OCI-LY1 (cell line): ENCODE measurements around the gene PRDX6.
A peak's percentile ranks its signal among the peaks of the same experiment; 100 is the strongest.

Source experiments
- H2AFZ ChIP-seq: fragments of 200-600 bp; sonication (generic), shearing (Covaris generic); 2 replicates; pipeline ENCODE4 v1.6.0; 2014; ENCODE audit warnings: antibody characterized with exemption, mild to moderate bottlenecking, low read length
- H3F3A ChIP-seq: fragments of 200-600 bp; sonication (generic), shearing (Covaris generic); 2 replicates; pipeline ENCODE4 v1.6.0; 2014; ENCODE audit warnings: mild to moderate bottlenecking, antibody characterized with exemption, low read length, moderate library complexity; ENCODE audit not compliant: insufficient read depth
- H3K27ac ChIP-seq: fragments of 200-600 bp; sonication (generic); 2 replicates; pipeline ENCODE4 v1.5.1; 2014; ENCODE audit warnings: low read length, mixed run types, mild to moderate bottlenecking, low read depth; ENCODE audit not compliant: poor library complexity, severe bottlenecking
- H3K27me3 ChIP-seq: fragments of 200-600 bp; sonication (generic); 2 replicates; pipeline ENCODE4 v1.6.0; 2014; ENCODE audit warnings: antibody characterized with exemption, mild to moderate bottlenecking, low read length, moderate library complexity; ENCODE audit not compliant: insufficient read depth
- H3K36me3 ChIP-seq: fragments of 200-600 bp; sonication (generic); 2 replicates; pipeline ENCODE4 v1.6.1; 2014; ENCODE audit warnings: mild to moderate bottlenecking, antibody characterized with exemption, low read length, moderate library complexity, mixed read lengths; ENCODE audit not compliant: insufficient read depth
- H3K4me1 ChIP-seq: fragments of 200-600 bp; sonication (generic); 2 replicates; pipeline ENCODE4 v1.5.1; 2014; ENCODE audit warnings: mild to moderate bottlenecking, low read length, moderate library complexity; ENCODE audit not compliant: insufficient read depth, severe bottlenecking
- H3K4me2 ChIP-seq: fragments of 200-600 bp; sonication (generic), shearing (Covaris generic); 2 replicates; pipeline ENCODE4 v1.6.1; 2014; ENCODE audit warnings: low read length
- H3K4me3 ChIP-seq: fragments of 200-600 bp; sonication (generic); 2 replicates; pipeline ENCODE4 v1.5.1; 2014; ENCODE audit warnings: low read length, low read depth, mild to moderate bottlenecking, mixed read lengths; ENCODE audit not compliant: poor library complexity, severe bottlenecking
- H3K79me2 ChIP-seq: fragments of 200-600 bp; shearing (Covaris generic); 2 replicates; pipeline ENCODE4 v1.6.1; 2016; ENCODE audit warnings: mixed run types, low read length, mixed read lengths; ENCODE audit not compliant: insufficient read depth
- H3K9ac ChIP-seq: fragments of 200-600 bp; sonication (generic), shearing (Covaris generic); 2 replicates; pipeline ENCODE4 v1.6.1; 2014; ENCODE audit warnings: mild to moderate bottlenecking, low read length, mixed read lengths
- H3K9me2 ChIP-seq: fragments of 200-600 bp; sonication (generic), shearing (Covaris generic); 2 replicates; pipeline ENCODE4 v1.6.1; 2014; ENCODE audit warnings: low read depth, mild to moderate bottlenecking, low read length, mixed read lengths
- H3K9me3 ChIP-seq: fragments of 200-600 bp; shearing (Covaris generic); 2 replicates; pipeline ENCODE4 v1.6.1; 2014; ENCODE audit warnings: low read length, mixed read lengths
- H4K20me1 ChIP-seq: fragments of 200-600 bp; sonication (generic), shearing (Covaris generic); 2 replicates; pipeline ENCODE4 v1.6.0; 2016; ENCODE audit warnings: mild to moderate bottlenecking, low read length; ENCODE audit not compliant: insufficient read depth
- EZH2 ChIP-seq: fragments of 200-600 bp; sonication (generic), shearing (Covaris generic); IDR thresholded peaks from 2 replicates; pipeline ENCODE4 v1.8.0; 2017; ENCODE audit warnings: borderline replicate concordance, mixed run types, mild to moderate bottlenecking, antibody characterized with exemption, low read length, moderate library complexity, mixed read lengths
- TF ChIP-seq, protein P1 (sequence below): fragments of 200-600 bp; sonication (generic), shearing (Covaris generic); IDR thresholded peaks from 2 replicates; pipeline ENCODE4 v1.5.1; 2017; ENCODE audit warnings: mild to moderate bottlenecking, antibody characterized with exemption, low read length, moderate library complexity, mixed read lengths

Gene PRDX6

GRCh38 chr1:173475564-173476196, 1.5 kb upstream of the PRDX6 start:
- Histone ChIP-seq H3K9me3 (no peaks in the 10 kb centered on the region), H3K36me3 (peaks cover 20% of the 10 kb centered on the region), H3K27ac (no peak overlapping the region), H2AFZ (no peak overlapping the region), H4K20me1 (no peaks in the 10 kb centered on the region), H3K79me2 (peaks cover 11% of the 10 kb centered on the region), H3K4me3 (peak overlapping the region; percentile 98), H3K27me3 (no peaks in the 10 kb centered on the region), H3K4me2 (peak overlapping the region; percentile 89), H3K4me1 (peaks cover 42% of the 10 kb centered on the region), H3F3A (no peaks in the 10 kb centered on the region), H3K9ac (peak overlapping the region; percentile 87), H3K9me2 (no peaks in the 10 kb centered on the region)
- no peak for TF ChIP-seq EZH2
- TF ChIP-seq, protein P1, sequence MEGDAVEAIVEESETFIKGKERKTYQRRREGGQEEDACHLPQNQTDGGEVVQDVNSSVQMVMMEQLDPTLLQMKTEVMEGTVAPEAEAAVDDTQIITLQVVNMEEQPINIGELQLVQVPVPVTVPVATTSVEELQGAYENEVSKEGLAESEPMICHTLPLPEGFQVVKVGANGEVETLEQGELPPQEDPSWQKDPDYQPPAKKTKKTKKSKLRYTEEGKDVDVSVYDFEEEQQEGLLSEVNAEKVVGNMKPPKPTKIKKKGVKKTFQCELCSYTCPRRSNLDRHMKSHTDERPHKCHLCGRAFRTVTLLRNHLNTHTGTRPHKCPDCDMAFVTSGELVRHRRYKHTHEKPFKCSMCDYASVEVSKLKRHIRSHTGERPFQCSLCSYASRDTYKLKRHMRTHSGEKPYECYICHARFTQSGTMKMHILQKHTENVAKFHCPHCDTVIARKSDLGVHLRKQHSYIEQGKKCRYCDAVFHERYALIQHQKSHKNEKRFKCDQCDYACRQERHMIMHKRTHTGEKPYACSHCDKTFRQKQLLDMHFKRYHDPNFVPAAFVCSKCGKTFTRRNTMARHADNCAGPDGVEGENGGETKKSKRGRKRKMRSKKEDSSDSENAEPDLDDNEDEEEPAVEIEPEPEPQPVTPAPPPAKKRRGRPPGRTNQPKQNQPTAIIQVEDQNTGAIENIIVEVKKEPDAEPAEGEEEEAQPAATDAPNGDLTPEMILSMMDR = no peak

DNA sequence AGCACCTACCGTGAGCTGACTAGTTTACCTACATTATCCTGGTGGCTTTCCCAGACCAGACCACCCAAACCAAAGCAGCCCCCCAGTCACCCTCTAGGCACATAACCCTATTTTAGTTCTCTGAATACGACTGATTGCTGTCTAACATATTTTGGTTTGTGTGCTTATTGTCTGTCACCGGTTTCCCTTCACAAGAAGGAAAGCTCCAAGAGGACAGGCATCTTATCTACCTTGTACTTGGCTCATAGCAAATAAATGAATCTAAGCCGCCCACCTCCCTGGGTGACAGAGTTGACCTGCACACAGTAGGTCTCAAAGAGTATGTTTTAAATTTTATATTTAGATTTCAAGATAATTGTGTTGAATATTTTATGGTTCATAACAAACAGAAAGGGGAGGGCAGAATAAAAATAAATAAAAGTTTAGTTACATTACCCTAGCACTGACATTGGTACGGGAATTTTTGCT, 904 bp upstream of the PRDX6 start:
- TF ChIP-seq, protein P1 = no peak
- no peak for TF ChIP-seq EZH2
- peaks cover 42% of the 10 kb centered on the region for H3K4me1 ChIP-seq
- H3K36me3 ChIP-seq = peaks cover 23% of the 10 kb centered on the region
- no peaks in the 10 kb centered on the region for H3K27me3 ChIP-seq
- peak overlapping the region; percentile 98 for H3K4me3 ChIP-seq
- no peaks in the 10 kb centered on the region for H3K9me2 ChIP-seq
- H4K20me1 ChIP-seq = no peaks in the 10 kb centered on the region
- peak overlapping the region; percentile 89 for H3K4me2 ChIP-seq
- no peaks in the 10 kb centered on the region for H3K9me3 ChIP-seq
- H3K79me2 ChIP-seq = peaks cover 11% of the 10 kb centered on the region
- H2AFZ ChIP-seq = no peak overlapping the region; the same call in 1 of the 2 replicates
- H3K27ac ChIP-seq = no peak overlapping the region
- peak overlapping the region; percentile 87 for H3K9ac ChIP-seq
- H3F3A ChIP-seq = no peaks in the 10 kb centered on the region

GRCh38 chr1:173476665-173477285, 360 bp upstream of the PRDX6 start:
- H3K27ac ChIP-seq = peak overlapping the region; percentile 47
- H2AFZ ChIP-seq = peak overlapping the region; percentile 53; the same call in 1 of the 2 replicates
- H3K36me3 ChIP-seq = peaks cover 25% of the 10 kb centered on the region; the same call in 1 of the 2 replicates
- H3K9me3 ChIP-seq = no peaks in the 10 kb centered on the region
- peaks cover 42% of the 10 kb centered on the region for H3K4me1 ChIP-seq
- peaks cover 11% of the 10 kb centered on the region for H3K79me2 ChIP-seq
- H4K20me1 ChIP-seq = no peaks in the 10 kb centered on the region
- H3K27me3 ChIP-seq = no peaks in the 10 kb centered on the region
- peak overlapping the region; percentile 99 for H3K4me3 ChIP-seq
- TF ChIP-seq EZH2 = no peak
- TF ChIP-seq, protein P1 = no peak
- H3K9me2 ChIP-seq = no peaks in the 10 kb centered on the region
- peak overlapping the region; percentile 87 for H3K9ac ChIP-seq
- peak overlapping the region; percentile 89 for H3K4me2 ChIP-seq
- H3F3A ChIP-seq = no peaks in the 10 kb centered on the region
